ENCODE measurements around the gene ACAP3. TPM values are rescaled to one million over a fixed set of nuclear protein-coding genes. Genes with fewer than 3 reads are reported as not detected.

ACAP3 gene
- total RNA-seq, 1 experiment from 2014 or later = 44.8 TPM

GRCh38 chr1:1291023-1291528 is 16.7 kb downstream of the ACAP3 start:
- no peak for DNase-seq (ENCODE audit: low read depth in 1 of 2, low spot score in 2 of 2)
- peaks cover 13% of the 10 kb centered on the region for H3K4me1 ChIP-seq (replicated peaks)
- H3K27ac ChIP-seq = no peak overlapping the region
- H3K4me3 ChIP-seq = no peak overlapping the region
- peaks cover 33% of the 10 kb centered on the region for H3K36me3 ChIP-seq
- no peaks in the 10 kb centered on the region for H3K27me3 ChIP-seq (replicated peaks)
- peaks cover 6% of the 10 kb centered on the region; the same call in 1 of the 2 replicates for H3K9me3 ChIP-seq (replicated peaks)

DNA sequence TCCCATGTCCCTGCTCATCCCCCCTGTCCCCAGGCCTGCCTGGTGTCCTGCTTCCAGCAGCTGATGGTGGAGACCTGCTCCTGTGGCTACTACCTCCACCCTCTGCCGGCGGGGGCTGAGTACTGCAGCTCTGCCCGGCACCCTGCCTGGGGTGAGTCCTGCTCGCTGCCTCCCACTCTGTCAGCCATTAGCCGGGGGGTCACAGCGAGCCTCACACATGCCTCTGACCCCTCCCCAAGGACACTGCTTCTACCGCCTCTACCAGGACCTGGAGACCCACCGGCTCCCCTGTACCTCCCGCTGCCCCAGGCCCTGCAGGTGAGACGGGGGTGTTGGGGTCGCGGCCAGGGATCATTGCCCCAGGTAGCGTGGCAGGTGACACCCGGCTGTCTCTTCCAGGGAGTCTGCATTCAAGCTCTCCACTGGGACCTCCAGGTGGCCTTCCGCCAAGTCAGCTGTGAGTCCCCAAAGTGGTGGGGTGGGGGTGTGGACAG is 17.4 kb downstream of the ACAP3 start:
- Histone ChIP-seq H3K36me3 (peaks cover 25% of the 10 kb centered on the region), H3K4me1 (replicated peaks) (peaks cover 9% of the 10 kb centered on the region), H3K27ac (no peak overlapping the region), H3K4me3 (no peak overlapping the region), H3K9me3 (replicated peaks) (peaks cover 9% of the 10 kb centered on the region), H3K27me3 (replicated peaks) (no peaks in the 10 kb centered on the region)
- peak; percentile 33 to 82 for DNase-seq (ENCODE audit: low read depth in 1 of 2, low spot score in 2 of 2)

- no peak overlapping the region for H3K4me3 ChIP-seq
- H3K4me1 ChIP-seq (replicated peaks) = peaks cover 15% of the 10 kb centered on the region
- H3K9me3 ChIP-seq (replicated peaks) = peaks cover 24% of the 10 kb centered on the region
- DNase-seq (ENCODE audit: low read depth in 1 of 2, low spot score in 2 of 2) = no peak
- H3K36me3 ChIP-seq = peaks cover 1% of the 10 kb centered on the region
- H3K27ac ChIP-seq = no peak overlapping the region
- no peaks in the 10 kb centered on the region for H3K27me3 ChIP-seq (replicated peaks)
These were observed 20.2 kb downstream of the ACAP3 start for GRCh38 chr1:1287288-1288110.

DNA sequence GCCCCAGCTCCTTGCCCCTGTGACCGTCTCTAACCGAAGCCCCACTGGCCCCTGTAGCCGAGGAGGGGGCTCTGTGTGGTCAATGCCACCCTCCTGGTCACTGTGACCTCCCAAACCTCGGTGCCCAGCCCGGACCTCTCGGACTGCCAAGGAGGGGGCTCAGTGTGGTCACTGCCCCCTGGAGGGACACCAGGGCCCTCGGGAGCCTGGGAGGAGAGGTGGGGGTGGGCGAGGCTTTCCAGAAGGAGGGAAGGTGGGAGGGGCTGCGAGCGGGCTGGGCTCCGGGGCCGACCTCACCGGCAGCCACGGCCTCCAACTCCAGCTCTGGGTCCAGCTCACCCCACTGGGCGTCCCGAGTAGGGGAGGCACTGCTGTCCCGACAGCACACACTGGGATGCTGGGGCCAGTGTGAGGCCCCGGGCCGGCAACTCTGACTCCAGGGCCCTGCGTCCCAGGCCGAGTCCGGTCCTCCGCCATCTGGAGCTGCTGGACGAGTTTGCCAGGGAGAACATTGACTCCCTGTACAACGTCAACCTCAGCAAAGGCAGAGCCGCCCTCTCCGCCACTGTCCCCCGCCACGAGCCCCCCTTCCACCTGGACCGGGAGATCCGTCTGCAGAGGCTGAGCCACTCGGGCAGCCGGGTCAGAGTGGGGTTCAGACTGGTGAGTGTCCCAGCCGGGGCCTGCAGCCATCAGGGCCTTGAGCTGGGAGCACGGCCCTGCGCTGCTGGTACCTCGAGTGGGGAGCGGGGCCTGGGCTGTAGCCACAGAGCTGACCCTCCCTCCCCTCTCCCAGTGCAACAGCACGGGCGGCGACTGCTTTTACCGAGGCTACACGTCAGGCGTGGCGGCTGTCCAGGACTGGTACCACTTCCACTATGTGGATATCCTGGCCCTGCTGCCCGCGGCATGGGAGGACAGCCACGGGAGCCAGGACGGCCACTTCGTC is 21.1 kb downstream of the ACAP3 start:
- Histone ChIP-seq H3K4me3 (no peak overlapping the region), H3K9me3 (replicated peaks) (peaks cover 33% of the 10 kb centered on the region), H3K27ac (no peak overlapping the region), H3K4me1 (replicated peaks) (peaks cover 24% of the 10 kb centered on the region), H3K27me3 (replicated peaks) (no peaks in the 10 kb centered on the region), H3K36me3 (no peaks in the 10 kb centered on the region; the same call in 1 of the 2 replicates)
- no peak for DNase-seq (ENCODE audit: low read depth in 1 of 2, low spot score in 2 of 2)

- H3K4me3 ChIP-seq = no peak overlapping the region
- no peak overlapping the region for H3K27ac ChIP-seq
- H3K36me3 ChIP-seq = peaks cover 2% of the 10 kb centered on the region; the same call in 1 of the 2 replicates
- H3K4me1 ChIP-seq (replicated peaks) = peaks cover 25% of the 10 kb centered on the region
- H3K27me3 ChIP-seq (replicated peaks) = no peaks in the 10 kb centered on the region
- H3K9me3 ChIP-seq (replicated peaks) = peaks cover 36% of the 10 kb centered on the region
- DNase-seq (ENCODE audit: low read depth in 1 of 2, low spot score in 2 of 2) = no peak
These were observed 22.0 kb downstream of the ACAP3 start for GRCh38 chr1:1285611-1286311.

- no peak overlapping the region for H3K4me3 ChIP-seq
- 0 out of 2 replicates have a peak, but pooled peaks cover 2% of the 10 kb centered on the region for H3K36me3 ChIP-seq
- no peak overlapping the region for H3K27ac ChIP-seq
- H3K27me3 ChIP-seq (replicated peaks) = no peaks in the 10 kb centered on the region
- peaks cover 25% of the 10 kb centered on the region for H3K4me1 ChIP-seq (replicated peaks)
- peaks cover 36% of the 10 kb centered on the region for H3K9me3 ChIP-seq (replicated peaks)
- no peak for DNase-seq (ENCODE audit: low read depth in 1 of 2, low spot score in 2 of 2)
These were observed 22.6 kb downstream of the ACAP3 start for GRCh38 chr1:1285102-1285571.

- Histone ChIP-seq H3K4me3 (no peak overlapping the region), H3K4me1 (replicated peaks) (peaks cover 25% of the 10 kb centered on the region), H3K27me3 (replicated peaks) (no peaks in the 10 kb centered on the region), H3K36me3 (0 out of 2 replicates have a peak, but pooled peaks cover 2% of the 10 kb centered on the region), H3K27ac (no peak overlapping the region), H3K9me3 (replicated peaks) (peaks cover 36% of the 10 kb centered on the region)
- DNase-seq (ENCODE audit: low read depth in 1 of 2, low spot score in 2 of 2) = no peak
These were observed 23.3 kb downstream of the ACAP3 start for GRCh38 chr1:1284221-1285101.

GRCh38 chr1:1283821-1284220 is 23.9 kb downstream of the ACAP3 start:
- Histone ChIP-seq H3K4me1 (replicated peaks) (peaks cover 25% of the 10 kb centered on the region), H3K36me3 (0 out of 2 replicates have a peak, but pooled peaks cover 2% of the 10 kb centered on the region), H3K27me3 (replicated peaks) (no peaks in the 10 kb centered on the region), H3K4me3 (no peak overlapping the region), H3K27ac (no peak overlapping the region), H3K9me3 (replicated peaks) (peaks cover 36% of the 10 kb centered on the region)
- no peak for DNase-seq (ENCODE audit: low read depth in 1 of 2, low spot score in 2 of 2)

- Histone ChIP-seq H3K4me3 (no peak overlapping the region), H3K36me3 (0 out of 2 replicates have a peak, but pooled peaks cover 2% of the 10 kb centered on the region), H3K27ac (peak overlapping the region; percentile 96), H3K9me3 (replicated peaks) (peaks cover 36% of the 10 kb centered on the region), H3K4me1 (replicated peaks) (peaks cover 25% of the 10 kb centered on the region), H3K27me3 (replicated peaks) (no peaks in the 10 kb centered on the region)
- peak; percentile 71 to 88 for DNase-seq (ENCODE audit: low read depth in 1 of 2, low spot score in 2 of 2)
These were observed 24.7 kb downstream of the ACAP3 start for GRCh38 chr1:1282998-1283397.

DNA sequence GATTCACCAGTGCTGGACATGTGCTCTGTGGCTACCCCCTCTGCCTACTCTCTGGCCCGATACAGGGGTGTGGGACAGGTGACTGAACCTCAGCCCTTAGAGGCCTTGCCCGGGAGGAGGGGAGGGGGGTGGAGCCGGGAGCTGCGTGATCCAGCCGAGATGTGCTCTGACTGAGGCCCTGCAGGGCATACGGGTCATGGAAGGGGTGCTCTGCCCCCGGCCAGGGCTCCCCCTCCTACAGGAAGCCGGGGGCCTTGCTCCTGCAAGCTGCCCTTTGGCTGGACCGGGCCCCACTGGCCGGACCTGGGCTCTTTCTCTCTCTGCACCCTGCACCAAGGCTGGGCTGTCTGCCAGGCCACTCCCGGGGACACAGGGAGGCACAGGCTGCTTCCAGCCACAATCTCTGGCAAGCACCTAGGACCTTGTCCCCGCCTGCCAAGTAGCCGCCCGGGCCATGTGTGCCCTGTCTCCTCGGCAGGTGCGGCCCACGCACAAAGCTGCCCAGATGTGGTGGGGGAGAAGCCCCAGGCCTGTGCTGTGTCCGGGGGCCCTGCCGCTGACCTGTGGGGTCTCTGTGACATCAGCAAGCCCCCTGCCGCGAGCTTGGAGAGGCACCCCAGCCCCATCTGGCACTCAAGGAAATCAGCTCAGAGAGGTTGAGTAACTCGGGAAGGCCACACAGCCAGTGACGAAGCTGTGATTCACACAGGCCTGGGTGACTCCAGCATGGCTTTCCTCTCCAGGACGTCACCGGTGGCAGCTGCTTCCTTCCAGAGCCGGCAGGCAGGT is 26.0 kb downstream of the ACAP3 start:
- DNase-seq (ENCODE audit: low read depth in 1 of 2, low spot score in 2 of 2) = peak in 1 of 2 experiments; percentile 80

GRCh38 chr1:1280782-1281481 is 26.8 kb downstream of the ACAP3 start:
- no peak overlapping the region for H3K27ac ChIP-seq
- H3K4me1 ChIP-seq (replicated peaks) = peaks cover 33% of the 10 kb centered on the region
- no peak overlapping the region for H3K4me3 ChIP-seq
- peaks cover 29% of the 10 kb centered on the region for H3K9me3 ChIP-seq (replicated peaks)
- 0 out of 2 replicates have a peak, but pooled peaks cover 2% of the 10 kb centered on the region for H3K36me3 ChIP-seq
- no peaks in the 10 kb centered on the region for H3K27me3 ChIP-seq (replicated peaks)
- DNase-seq (ENCODE audit: low read depth in 1 of 2, low spot score in 2 of 2) = no peak

More for the DNA sequence above, 26.0 kb downstream of the ACAP3 start:
- Histone ChIP-seq H3K27me3 (replicated peaks) (no peaks in the 10 kb centered on the region), H3K4me3 (no peak overlapping the region), H3K36me3 (0 out of 2 replicates have a peak, but pooled peaks cover 2% of the 10 kb centered on the region), H3K27ac (peak overlapping the region; percentile 96), H3K4me1 (replicated peaks) (peaks cover 25% of the 10 kb centered on the region), H3K9me3 (replicated peaks) (peaks cover 29% of the 10 kb centered on the region)
